Stimulated activated CD4-positive, alpha-beta T cell treated with anti-CD3 and anti-CD28 coated beads, Interleukin-4, amount 100 ng/mL, for 48 hours (primary cell): ENCODE results near the gene PEX14.
"Not testable (repeated sequence)": the region's sequence is repeated elsewhere in the genome, so short reads cannot be mapped to it uniquely, and the experiment has no call there.

ENCODE experiments used
- DNase-seq, 2 donors: peaks; one replicate each; pipeline ENCODE4 v3.0.0-alpha.2; 2020; ENCODE audit warnings: low read depth in 2 of 2

The PEX14 gene

DNA sequence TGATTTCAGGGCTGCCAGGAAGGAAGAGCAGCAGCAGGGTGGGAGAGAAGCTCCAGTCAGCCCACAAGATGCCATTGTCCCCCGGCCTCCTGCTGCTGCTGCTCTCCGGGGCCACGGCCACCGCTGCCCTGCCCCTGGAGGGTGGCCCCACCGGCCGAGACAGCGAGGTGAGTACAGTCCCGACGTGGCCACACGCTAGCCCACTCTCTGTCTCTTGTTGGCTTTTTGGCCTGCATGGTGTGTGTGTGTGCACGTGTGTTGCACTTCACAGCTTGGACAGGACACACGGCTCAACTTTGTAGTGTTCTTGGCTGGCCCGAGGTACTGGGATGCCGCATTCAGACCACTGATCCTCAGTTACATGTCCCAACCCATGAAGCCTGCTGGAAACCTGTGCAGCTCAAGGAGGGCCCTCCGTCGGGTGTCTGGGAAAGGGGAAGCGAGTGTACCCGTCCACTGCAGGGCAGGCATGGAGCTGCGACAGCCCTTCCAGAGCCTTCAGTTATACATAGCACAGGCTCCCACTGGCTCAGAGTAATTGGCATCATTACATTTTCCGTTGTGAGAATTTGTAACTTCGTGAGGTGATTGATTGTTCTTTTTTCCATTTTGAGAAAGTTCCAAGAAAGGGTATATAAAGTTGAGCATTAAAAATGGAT, 24.5 kb upstream of the PEX14 start:
- DNase-seq: no peak

DNA sequence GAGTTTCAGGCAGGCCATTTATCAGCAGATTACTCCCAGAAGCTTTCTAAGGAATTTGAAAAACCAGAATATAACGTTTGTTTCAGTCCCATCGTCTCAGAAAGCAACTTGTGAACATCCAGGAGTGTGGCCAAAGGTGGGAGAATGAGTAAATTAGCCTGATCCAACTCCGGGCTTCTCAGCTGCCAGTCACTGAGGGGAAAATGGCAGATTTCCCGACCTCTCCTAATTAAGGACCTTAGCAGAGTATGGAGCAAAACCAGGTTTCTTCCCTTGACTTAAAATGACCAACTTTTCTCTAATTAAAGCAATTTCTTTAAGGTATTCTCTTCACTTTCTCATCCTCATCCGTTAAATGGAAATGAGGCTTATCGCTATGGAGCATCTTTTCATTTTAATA, 23.9 kb upstream of the PEX14 start:
- no peak for DNase-seq

DNA sequence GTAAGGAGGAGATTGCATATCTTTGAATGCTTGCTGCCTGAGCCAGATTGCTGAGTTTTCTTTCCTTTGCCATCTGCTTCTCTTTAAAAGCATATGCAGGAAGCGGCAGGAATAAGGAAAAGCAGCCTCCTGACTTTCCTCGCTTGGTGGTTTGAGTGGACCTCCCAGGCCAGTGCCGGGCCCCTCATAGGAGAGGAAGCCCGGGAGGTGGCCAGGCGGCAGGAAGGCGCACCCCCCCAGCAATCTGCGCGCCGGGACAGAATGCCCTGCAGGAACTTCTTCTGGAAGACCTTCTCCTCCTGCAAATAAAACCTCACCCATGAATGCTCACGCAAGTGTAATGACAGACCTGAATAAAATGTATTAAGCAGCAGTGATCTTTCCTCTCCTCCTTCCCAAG, 23.5 kb upstream of the PEX14 start:
- DNase-seq: no peak

GRCh38 chr1:10456048-10456447, 18.7 kb upstream of the PEX14 start:
- DNase-seq: no peak

- DNase-seq: no peak
These were observed 18.1 kb upstream of the PEX14 start for GRCh38 chr1:10456661-10457060.

DNA sequence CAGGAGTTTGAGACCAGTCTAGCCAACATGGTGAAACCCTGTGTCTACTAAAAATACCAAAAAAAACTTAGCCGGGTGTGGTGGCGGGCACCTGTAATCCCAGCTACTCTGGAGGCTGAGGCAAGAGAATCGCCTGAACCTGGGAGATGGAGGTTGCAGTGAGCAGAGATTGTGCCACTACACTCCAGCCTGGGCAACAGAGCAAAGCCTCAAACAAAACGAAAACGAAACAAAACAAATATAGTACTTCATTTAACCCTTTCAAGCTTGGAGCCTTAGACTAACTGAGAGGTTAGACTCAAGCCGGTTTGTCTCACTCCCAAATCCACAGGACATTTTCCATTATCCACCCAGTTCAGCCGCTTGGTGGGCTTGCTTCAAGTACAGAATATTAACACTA, 17.3 kb upstream of the PEX14 start:
- DNase-seq: not testable (repeated sequence)

- no peak for DNase-seq
These were observed 16.9 kb upstream of the PEX14 start for GRCh38 chr1:10457875-10458274.

- no peak for DNase-seq
These were observed 15.6 kb upstream of the PEX14 start for GRCh38 chr1:10459184-10459583.

DNA sequence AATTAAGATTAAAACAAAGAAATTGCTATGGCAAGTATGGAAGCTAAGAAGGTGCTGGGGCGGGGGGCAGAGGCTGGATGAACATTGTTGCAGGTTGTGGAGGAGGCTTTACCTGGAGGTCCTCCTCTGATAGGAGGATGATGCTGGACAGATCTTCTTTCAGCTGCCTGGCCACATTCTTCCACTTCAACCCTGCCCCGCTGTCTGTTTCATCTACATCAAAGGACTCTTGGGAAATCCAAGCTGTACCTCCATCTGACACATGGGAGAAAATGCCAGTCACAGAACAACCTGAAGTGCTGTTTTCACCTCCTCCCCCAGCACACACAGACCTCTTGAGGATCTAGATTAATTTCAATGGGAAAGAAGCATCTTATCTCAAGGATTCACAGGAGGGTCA, 7.7 kb upstream of the PEX14 start:
- no peak for DNase-seq

GRCh38 chr1:10470043-10470442, 4.7 kb upstream of the PEX14 start:
- no peak for DNase-seq

DNA sequence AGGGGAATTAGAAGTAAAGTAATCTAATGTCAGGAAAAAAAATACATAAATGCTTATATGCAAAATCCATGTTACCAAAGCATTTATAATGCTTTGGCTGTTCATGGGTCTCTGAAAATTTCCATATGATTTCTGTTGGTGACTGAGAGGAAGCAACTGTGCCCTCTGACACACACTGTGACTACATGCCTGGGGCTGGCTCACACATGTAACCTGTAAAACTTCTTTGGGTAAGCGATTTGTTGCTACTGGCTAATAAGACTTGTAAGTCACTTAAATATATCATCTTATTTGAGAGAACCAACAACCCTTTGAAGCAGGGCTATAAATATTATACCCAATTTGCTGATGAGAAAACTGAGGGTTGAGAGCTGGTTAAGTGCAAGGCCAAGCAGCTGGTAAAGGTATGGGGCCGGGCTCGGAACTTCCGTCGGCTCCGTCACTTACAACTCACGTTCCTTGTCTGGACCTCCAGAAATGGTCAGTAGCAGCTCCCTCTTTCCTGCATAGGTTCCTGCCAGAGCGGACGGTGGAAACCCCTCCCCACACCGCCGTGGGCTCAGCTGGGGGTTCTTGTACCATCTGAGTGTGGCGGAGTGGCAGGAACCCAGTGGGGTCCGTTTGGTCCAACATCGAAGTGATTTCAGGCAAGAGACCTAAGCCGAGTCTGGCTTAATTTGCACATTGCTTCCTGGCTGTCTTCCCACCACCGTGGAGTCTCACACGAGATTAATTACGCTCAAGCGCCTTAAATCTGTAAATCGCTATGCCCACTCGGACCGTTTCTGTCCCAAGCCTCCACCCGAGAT, 3.1 kb upstream of the PEX14 start:
- DNase-seq: no peak

DNA sequence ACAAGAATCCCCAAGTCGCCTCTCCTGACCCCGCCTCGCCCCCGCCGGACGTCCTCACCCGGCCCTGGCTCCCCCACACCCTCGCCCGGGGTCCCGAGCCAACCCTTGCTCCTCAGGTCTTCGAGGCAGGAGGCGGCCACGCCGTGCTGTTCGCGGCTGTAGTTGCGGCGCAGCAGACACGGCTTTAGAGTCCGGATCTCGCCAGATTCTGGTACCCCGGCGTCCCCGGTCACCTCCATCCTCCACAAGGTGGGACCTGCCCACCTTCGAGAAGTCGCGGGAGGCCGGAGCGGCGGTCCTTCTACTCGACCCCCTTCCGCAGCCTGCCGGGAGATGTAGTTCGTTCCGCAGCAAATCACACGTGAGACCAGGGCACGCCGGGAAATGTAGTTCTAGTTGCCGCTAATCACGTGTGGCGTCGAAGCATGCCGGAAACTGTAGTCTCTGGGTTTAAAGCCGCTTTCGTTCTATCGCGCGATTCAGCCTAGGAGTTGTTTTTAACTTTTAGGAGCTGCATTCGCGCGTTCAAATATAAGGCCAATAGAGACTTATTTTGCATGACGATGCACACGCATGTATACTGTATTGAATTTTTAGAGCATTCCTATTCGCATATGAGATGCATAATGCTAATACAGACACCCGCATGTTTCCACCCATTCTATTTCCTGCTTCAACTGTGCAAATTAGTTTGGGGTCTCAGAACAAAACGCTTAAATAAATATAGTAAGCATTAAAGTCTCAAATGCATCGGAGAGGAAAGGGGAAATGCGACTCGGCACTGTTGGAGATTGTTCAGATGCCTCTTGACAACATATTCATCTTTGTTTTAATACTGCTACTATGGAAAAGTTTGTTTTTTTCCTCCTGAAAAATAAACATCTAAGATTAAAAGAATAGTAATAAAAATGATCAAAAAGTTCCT, 2.3 kb upstream of the PEX14 start, which contains the start of gene DFFA:
Gene DFFA (minus strand): TSS at position 310 of the 925 bp plus-strand sequence. CDS start 71 bp downstream, at position 239.
- DNase-seq: peak; percentile 85 to 88

DNA sequence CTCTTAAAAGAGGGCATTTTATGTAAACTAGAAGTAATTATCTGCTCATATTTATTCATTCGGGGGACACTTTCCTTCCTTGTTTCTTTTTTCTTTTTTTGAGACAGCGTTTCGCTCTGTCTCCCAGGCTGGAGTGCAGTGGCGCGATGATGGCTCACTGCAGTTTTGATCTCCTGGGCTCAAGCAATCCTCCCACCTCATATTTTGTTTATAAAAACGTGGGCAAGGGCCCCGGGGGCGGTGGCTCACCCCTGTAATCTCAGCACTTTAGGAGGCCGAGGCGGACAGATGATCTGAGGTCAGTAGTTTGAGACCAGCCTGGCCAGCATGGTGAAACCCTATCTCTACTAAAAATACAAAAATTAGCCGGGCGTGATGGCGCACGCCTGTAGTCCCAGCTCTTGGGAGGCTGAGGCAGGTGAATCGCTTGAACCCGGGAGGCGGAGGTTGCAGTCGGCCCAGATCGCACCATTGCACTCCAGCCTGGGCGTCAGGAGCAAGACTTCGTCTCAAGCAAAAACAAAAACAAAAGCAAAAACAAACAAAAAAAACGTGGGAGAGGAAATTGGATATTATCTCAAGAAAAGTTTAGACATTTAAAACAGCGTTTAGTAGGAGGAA, 1.5 kb upstream of the PEX14 start:
- no peak for DNase-seq

DNA sequence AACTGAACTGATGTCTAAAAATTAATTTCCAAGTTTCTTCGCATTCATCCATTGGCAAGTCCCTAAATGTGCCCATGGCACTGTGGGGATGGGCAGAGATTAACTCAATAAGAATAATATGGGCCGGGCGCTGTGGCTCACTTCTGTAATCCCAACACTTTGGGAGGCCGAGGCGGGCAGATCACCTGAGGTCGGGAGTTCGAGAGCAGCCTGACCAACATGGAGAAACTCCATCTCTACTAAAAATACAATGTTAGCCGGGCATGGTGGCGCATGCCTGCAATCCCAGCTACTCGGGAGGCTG, 489 bp upstream of the PEX14 start:
- not testable (repeated sequence) for DNase-seq

DNA sequence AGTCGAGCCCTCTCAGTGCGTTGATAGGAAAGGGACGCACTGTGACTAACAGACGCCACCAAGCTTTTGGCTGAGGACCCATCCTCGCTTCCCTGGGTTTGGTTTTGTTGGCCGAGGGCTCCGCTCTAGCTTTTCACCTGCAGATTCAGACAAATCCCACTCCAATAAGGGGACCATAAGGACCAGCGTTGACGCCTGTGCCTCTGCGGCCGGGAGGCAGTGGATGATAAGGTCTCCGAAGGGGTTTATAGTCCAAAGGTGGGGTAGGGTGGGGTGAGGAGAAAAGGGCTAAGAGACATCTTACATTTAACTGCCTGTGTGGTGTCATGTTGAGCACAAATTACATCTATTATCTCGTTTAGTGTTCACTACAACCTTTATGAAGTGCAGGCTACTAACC, 760 bp downstream of the PEX14 start:
- DNase-seq: no peak

GRCh38 chr1:10479296-10479695, 4.5 kb downstream of the PEX14 start:
- no peak for DNase-seq

DNA sequence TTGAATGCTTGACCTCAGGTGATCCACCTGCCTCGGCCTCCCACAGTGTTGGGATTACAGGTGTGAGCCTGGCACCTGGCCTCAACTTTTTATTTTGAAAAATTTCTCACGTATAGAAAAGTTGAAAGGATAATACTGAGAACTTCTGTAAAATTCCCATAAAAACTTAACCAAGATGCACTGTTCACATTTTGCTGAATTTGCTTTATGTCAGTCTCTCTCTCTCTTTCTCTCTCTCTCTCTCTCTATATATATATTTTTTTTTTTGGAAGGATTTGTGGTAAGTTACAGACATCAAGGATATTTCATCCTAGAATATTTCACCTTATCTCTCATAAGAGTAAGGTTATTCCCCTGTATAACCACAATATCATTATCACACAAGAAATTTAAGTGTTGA, 5.9 kb downstream of the PEX14 start:
- no peak for DNase-seq

DNA sequence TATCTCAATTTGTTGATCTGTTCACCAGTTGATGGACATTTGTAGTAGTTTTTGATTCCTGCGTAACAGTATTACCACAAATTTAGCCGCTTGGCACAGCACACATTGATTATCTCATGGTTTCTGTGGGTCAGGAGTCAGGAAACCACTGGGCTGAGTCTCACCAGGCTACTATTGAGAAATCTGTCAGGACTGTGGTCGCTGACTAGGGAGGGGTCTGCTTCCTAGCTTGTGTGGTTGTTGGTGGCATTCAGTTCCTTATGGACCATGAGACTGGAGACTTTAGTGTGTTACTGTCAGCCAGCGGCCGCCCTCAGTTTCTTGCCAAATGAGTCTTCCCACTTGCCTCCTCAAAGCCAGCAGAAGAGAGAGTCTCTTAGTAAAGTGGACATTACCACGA, 9.8 kb downstream of the PEX14 start:
- DNase-seq: no peak

DNA sequence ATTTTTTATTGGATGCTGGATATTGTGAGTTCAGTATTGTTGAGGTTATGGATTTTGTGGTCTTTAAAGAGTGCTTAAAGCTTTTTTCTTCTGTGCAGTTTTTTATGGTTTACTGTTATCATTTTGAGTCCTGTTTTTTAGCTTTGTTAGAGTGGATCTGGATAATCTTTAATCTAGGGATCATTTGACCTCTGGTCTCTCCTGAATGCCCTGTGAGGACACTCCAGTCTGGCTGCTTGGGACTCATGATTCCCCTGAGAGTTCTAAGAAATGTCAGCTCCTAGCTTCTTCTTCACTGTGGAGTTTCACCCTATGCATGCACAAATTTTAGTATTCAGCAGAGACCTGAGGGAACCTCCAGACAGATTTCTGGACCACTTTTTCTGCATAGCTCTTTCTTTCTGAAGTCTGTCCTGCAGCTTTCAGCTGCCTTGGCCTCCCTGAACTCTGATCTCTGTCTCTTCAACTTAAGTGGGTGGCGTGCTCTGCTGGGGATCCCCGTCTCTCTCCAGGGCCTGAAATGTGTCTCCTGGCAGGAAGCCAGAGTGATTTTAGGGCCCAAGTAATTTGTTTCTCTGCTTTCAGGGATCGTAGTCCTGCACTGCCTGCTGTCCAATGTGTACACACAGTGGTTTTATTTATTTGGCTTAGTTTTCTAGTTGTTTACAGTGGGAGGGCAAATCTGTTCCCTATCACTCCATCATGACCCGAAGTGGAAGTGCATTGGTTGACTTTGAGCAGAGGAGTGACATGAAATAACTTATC, 14.7 kb downstream of the PEX14 start:
- no peak for DNase-seq

DNA sequence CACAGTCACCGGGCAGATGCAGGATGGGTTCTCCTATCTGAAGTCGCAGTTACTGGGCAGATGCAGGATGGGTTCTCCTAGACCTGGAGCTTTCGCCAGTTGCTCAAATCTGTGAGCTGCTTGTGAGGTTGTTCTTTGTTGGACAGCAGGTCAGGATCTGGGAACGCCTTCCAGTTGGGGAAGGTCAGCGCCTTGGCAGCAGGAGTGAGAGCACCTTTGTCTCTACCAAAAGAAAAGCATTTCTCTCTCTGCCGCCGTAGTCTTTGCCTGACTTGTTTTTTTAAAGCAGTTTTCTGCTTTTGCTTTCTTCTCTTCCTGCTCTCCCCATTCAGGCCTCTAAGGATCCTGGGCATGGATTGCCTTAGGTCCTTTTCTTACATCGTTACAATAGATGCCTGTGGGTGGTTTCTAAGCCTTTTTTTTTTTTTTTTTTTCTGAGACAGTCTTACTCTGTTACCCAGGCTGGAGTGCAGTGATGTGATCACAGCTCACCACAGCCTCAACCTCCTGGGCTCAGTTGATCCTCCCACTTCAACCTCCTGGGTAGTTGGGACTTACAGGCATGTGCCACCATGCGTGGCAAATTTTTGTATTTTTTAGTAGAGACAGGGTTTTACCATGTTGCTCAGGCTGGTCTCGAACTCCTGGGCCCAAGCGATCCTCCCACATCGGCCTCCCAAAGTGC, 15.7 kb downstream of the PEX14 start:
- no peak for DNase-seq

DNA sequence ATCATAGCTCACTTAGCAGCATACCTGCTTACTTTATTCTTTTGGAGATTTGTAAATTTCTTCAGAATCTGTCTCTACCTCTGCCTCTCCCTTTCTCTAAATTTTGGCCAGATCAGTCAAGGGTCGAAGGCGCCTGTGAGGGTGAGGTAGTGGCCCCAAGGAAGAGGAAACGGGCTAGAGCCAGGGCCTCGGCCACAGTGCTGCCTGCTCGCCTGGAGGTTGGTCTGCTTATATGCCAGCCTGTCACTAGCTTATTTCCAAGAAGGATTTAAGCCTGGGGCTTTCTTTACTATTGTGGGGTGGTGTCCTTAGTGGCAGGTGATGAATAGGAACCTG, 19.6 kb downstream of the PEX14 start:
- no peak for DNase-seq
